Measurements from ENCODE around the gene LAMTOR2. TPM values are rescaled to one million over a fixed set of nuclear protein-coding genes. Genes with fewer than 3 reads are reported as not detected.

The LAMTOR2 gene
- total RNA-seq, 2 donors from 2014 or later: 84.4 to 101 TPM

DNA sequence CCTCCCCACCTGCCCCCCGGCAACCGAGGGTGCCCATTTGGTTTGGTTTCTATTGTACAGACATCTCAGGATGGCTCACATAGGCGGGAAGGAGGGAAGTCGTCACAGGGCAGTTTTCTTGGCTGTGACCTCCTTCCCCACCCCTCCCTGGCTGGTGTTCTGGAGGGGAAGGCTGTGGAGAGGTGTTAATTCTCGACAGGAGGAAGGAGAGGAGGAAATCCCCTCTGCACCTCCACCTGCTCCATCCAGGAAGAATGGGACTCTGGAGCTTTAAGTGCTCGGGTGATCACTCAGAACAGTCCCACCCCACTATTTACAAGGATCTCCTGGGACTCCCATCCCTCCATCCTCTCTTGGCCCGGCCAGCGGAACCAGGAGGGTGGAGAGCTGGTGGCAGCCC, 20.1 kb downstream of the LAMTOR2 start:
- Mint-ChIP-seq H3K36me3 (ENCODE audit: low read depth) (peaks cover 52% of the 10 kb centered on the region), H3K27ac (peak overlapping the region; percentile 69), H3K4me1 (peaks cover 70% of the 10 kb centered on the region), H3K27me3 (ENCODE audit: insufficient read depth) (no peaks in the 10 kb centered on the region), H3K9me3 (no peaks in the 10 kb centered on the region), H3K4me3 (peak overlapping the region; percentile 25)
- H3K27ac ChIP-seq (ENCODE audit: low read depth, low read length): peak overlapping the region; percentile 74
- peaks cover 63% of the 10 kb centered on the region for H3K36me3 ChIP-seq (ENCODE audit: control insufficient read depth, insufficient read depth, low read length)
- WGBS, 2 experiments (ENCODE audit: insufficient coverage in 1 of 2, insufficient read length in 1 of 2): 56% methylated on average over 5 of the region's 8 CpGs; no CpG with 5 or more reads in 1 of the 2 experiments
- peaks cover 26% of the 10 kb centered on the region for H3K4me1 ChIP-seq (ENCODE audit: control insufficient read depth, insufficient read depth, low read length)
- H3K27me3 ChIP-seq (ENCODE audit: control insufficient read depth, insufficient read depth, low read length, poor library complexity, severe bottlenecking): no peaks in the 10 kb centered on the region
- no peaks in the 10 kb centered on the region for H3K9me3 ChIP-seq (ENCODE audit: control insufficient read depth, low read length)
- TF ChIP-seq, protein P1, sequence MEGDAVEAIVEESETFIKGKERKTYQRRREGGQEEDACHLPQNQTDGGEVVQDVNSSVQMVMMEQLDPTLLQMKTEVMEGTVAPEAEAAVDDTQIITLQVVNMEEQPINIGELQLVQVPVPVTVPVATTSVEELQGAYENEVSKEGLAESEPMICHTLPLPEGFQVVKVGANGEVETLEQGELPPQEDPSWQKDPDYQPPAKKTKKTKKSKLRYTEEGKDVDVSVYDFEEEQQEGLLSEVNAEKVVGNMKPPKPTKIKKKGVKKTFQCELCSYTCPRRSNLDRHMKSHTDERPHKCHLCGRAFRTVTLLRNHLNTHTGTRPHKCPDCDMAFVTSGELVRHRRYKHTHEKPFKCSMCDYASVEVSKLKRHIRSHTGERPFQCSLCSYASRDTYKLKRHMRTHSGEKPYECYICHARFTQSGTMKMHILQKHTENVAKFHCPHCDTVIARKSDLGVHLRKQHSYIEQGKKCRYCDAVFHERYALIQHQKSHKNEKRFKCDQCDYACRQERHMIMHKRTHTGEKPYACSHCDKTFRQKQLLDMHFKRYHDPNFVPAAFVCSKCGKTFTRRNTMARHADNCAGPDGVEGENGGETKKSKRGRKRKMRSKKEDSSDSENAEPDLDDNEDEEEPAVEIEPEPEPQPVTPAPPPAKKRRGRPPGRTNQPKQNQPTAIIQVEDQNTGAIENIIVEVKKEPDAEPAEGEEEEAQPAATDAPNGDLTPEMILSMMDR (conservative IDR thresholded peaks at IDR 0.05): no peak
- H3K9ac ChIP-seq (ENCODE audit: extremely low read depth, low read length, poor library complexity, severe bottlenecking): no peak overlapping the region
- H3K4me3 ChIP-seq (ENCODE audit: low read length): no peak overlapping the region
- peak; percentile 72 for DNase-seq

DNA sequence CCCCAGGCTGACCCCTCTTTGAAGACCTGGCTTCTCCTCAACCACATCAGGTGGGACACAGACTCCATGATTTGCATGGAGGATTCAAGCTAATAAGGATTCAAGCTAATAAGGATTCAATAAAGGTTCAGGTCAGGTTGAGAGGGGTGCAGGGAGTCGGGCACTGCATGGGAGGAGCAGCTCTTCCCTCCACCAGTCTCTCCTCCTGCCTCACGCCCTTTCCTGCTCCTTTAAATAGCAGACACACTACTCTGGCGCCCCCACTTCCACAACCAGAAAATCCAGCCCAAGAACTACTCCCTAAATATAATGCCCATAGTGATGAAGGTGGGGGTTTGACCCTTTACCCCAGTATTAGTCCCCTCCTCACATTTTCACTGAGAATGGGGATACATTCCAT, 20.6 kb downstream of the LAMTOR2 start:
- no peaks in the 10 kb centered on the region for H3K27me3 Mint-ChIP-seq (ENCODE audit: insufficient read depth)
- H3K9me3 ChIP-seq (ENCODE audit: control insufficient read depth, low read length): no peaks in the 10 kb centered on the region
- H3K4me1 ChIP-seq (ENCODE audit: control insufficient read depth, insufficient read depth, low read length): peaks cover 26% of the 10 kb centered on the region
- peak overlapping the region; percentile 75 for H3K27ac Mint-ChIP-seq
- 64% methylated on average over 3 of the region's 3 CpGs; no CpG with 5 or more reads in 1 of the 2 experiments for WGBS, 2 experiments (ENCODE audit: insufficient coverage in 1 of 2, insufficient read length in 1 of 2)
- peak; percentile 65 for DNase-seq
- no peaks in the 10 kb centered on the region for H3K27me3 ChIP-seq (ENCODE audit: control insufficient read depth, insufficient read depth, low read length, poor library complexity, severe bottlenecking)
- TF ChIP-seq, protein P1 (conservative IDR thresholded peaks at IDR 0.05): no peak
- H3K36me3 Mint-ChIP-seq (ENCODE audit: low read depth): peaks cover 52% of the 10 kb centered on the region
- peak overlapping the region; percentile 99 for H3K4me3 Mint-ChIP-seq
- peaks cover 74% of the 10 kb centered on the region for H3K4me1 Mint-ChIP-seq
- H3K4me3 ChIP-seq (ENCODE audit: low read length): no peak overlapping the region
- H3K36me3 ChIP-seq (ENCODE audit: control insufficient read depth, insufficient read depth, low read length): peaks cover 66% of the 10 kb centered on the region
- no peaks in the 10 kb centered on the region for H3K9me3 Mint-ChIP-seq
- H3K9ac ChIP-seq (ENCODE audit: extremely low read depth, low read length, poor library complexity, severe bottlenecking): no peak overlapping the region
- peak overlapping the region; percentile 74 for H3K27ac ChIP-seq (ENCODE audit: low read depth, low read length)

DNA sequence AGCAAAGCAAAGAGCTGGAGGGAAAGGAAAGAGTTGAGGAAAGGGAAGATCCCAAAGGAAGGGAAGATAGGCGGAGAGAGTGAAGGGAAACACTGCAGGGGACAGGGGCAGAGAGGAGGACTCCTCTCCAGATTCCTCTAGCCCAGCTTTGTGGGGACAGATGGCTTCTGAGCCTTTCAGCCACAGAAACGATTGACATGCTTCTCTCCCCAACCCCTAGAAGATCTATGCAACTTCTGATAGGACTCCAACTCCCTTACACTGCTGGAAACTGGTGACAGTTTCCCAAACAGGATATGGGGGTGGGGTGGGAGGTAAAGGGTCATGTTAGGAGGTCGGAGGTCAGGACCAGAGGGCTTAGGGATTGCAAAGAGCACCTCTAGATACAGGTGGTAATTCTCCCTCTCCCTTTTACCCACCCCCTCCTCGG, 21.2 kb downstream of the LAMTOR2 start:
- Mint-ChIP-seq H3K27ac (peak overlapping the region; percentile 75), H3K9me3 (no peaks in the 10 kb centered on the region), H3K4me3 (peak overlapping the region; percentile 99), H3K4me1 (peaks cover 74% of the 10 kb centered on the region), H3K36me3 (ENCODE audit: low read depth) (peaks cover 49% of the 10 kb centered on the region), H3K27me3 (ENCODE audit: insufficient read depth) (no peaks in the 10 kb centered on the region)
- Histone ChIP-seq H3K9ac (ENCODE audit: extremely low read depth, low read length, poor library complexity, severe bottlenecking) (no peak overlapping the region), H3K4me3 (ENCODE audit: low read length) (no peak overlapping the region), H3K27me3 (ENCODE audit: control insufficient read depth, insufficient read depth, low read length, poor library complexity, severe bottlenecking) (no peaks in the 10 kb centered on the region), H3K9me3 (ENCODE audit: control insufficient read depth, low read length) (no peaks in the 10 kb centered on the region), H3K36me3 (ENCODE audit: control insufficient read depth, insufficient read depth, low read length) (peaks cover 66% of the 10 kb centered on the region), H3K4me1 (ENCODE audit: control insufficient read depth, insufficient read depth, low read length) (peaks cover 26% of the 10 kb centered on the region), H3K27ac (ENCODE audit: low read depth, low read length) (peak overlapping the region; percentile 69)
- TF ChIP-seq, protein P1 (conservative IDR thresholded peaks at IDR 0.05): no peak
- peak; percentile 49 for DNase-seq
- 64 to 86% methylated on average over 1 to 3 of the region's 4 CpGs for WGBS, 2 experiments (ENCODE audit: insufficient coverage in 1 of 2, insufficient read length in 1 of 2)

All from endodermal cell (in vitro differentiated cells).